GM12878 (cell line): Measurements from ENCODE around the gene TCF7L2. TPM values are rescaled to one million over a fixed set of nuclear protein-coding genes. Genes with fewer than 3 reads are reported as not detected.

Experiments used
- ATAC-seq: fragments of 200-7000 bp; cut with Tn5 transposase; 3 replicates; pipeline ENCODE4 v1.9.1; 2020; ENCODE audit warnings: mild to moderate bottlenecking, moderate library complexity
- BruUV-seq: library from RNA; stranded (reverse); fragments of 400-500 nt; replicated peaks from 2 replicates; lab custom pipeline; 2021; lab: Mats Ljungman, UMichigan
- CTCF ChIA-PET: fragments of 300-600 bp; sonication (Branson Sonifier 250); formaldehyde crosslinking; extraction: SDS; loops from one replicate; lab custom pipeline; 2021; ENCODE audit warnings: inconsistent platforms; lab: Yijun Ruan, JAX
- POLR2A ChIA-PET: fragments of 350-600 bp; formaldehyde crosslinking; extraction: SDS; loops from one replicate; lab custom pipeline; 2021; ENCODE audit warnings: inconsistent platforms; lab: Charles Lee
- RAD21 ChIA-PET: fragments of 300-600 bp; sonication (Branson Sonifier 250); formaldehyde crosslinking; loops from one replicate; lab custom pipeline; 2023; ENCODE audit warnings: antibody characterized with exemption; ENCODE audit not compliant: unreplicated experiment; lab: Charles Lee
- SMC1A ChIA-PET: fragments of 300-600 bp; sonication (Branson Sonifier 250); formaldehyde crosslinking; loops from one replicate; lab custom pipeline; 2023; ENCODE audit not compliant: unreplicated experiment, uncharacterized antibody; lab: Charles Lee
- DNase-seq: peaks from one replicate; pipeline ENCODE4 v3.0.0-alpha.2; 2011; ENCODE audit warnings: low read depth, low spot score
- FAIRE-seq: peaks from 3 replicates; lab custom pipeline; 2011; peaks lifted over from hg19 to GRCh38; lab: Jason Lieb, UNC
- H2AFZ ChIP-seq: 2 replicates; pipeline ENCODE4 v1.6.0; 2011; ENCODE audit warnings: low read depth, low read length, control low read depth; ENCODE audit not compliant: control insufficient read depth
- H3K27ac ChIP-seq: 2 replicates; pipeline ENCODE4 v1.5.1; 2011; ENCODE audit warnings: control low read depth; ENCODE audit not compliant: control insufficient read depth, insufficient read depth
- H3K27me3 ChIP-seq, 2 experiments: replicated peaks in 1 of 2; 2 replicates each; pipeline versions ENCODE4 v1.6.0 to v1.6.1; 2011; ENCODE audit warnings: low read length in 1 of 2; ENCODE audit not compliant: control insufficient read depth in 2 of 2, insufficient read depth in 2 of 2
- H3K36me3 ChIP-seq, 2 experiments: 2 replicates each; pipeline ENCODE4 v1.5.1; 2011; ENCODE audit warnings: low read length in 1 of 2; ENCODE audit not compliant: control insufficient read depth in 2 of 2, insufficient read depth in 2 of 2
- H3K4me1 ChIP-seq: 2 replicates; pipeline ENCODE4 v1.6.1; 2011; ENCODE audit warnings: mild to moderate bottlenecking, low read length, moderate library complexity, mixed read lengths; ENCODE audit not compliant: control insufficient read depth, insufficient read depth
- H3K4me2 ChIP-seq: 2 replicates; pipeline ENCODE4 v1.6.0; 2011; ENCODE audit warnings: control low read depth; ENCODE audit not compliant: control insufficient read depth, insufficient read depth
- H3K4me3 ChIP-seq: fragments of 200-600 bp; sonication (generic); 2 replicates; pipeline ENCODE4 v1.5.1; 2016
- H3K79me2 ChIP-seq: 2 replicates; pipeline ENCODE4 v1.6.0; 2011; ENCODE audit warnings: low read length; ENCODE audit not compliant: control insufficient read depth, insufficient read depth
- H3K9ac ChIP-seq: 2 replicates; pipeline ENCODE4 v1.8.0; 2011; ENCODE audit warnings: low read length, control low read depth, mixed read lengths; ENCODE audit not compliant: control insufficient read depth, insufficient read depth
- H3K9me3 ChIP-seq: replicated peaks from 3 replicates; pipeline ENCODE4 v1.5.1; 2011; ENCODE audit warnings: mild to moderate bottlenecking, low read length; ENCODE audit not compliant: control insufficient read depth, insufficient read depth
- H4K20me1 ChIP-seq: 2 replicates; pipeline ENCODE4 v1.6.0; 2011; ENCODE audit not compliant: control insufficient read depth, insufficient read depth
- DPF2 ChIP-seq: fragments of 450-650 bp; IDR thresholded peaks from 2 replicates; pipeline ENCODE4 v1.6.1; 2017; ENCODE audit warnings: mild to moderate bottlenecking
- HDAC2 ChIP-seq: fragments of 200-600 bp; sonication (generic); IDR thresholded peaks from 2 replicates; pipeline ENCODE4 v1.6.1; 2017
- KDM1A ChIP-seq: fragments of 200-600 bp; sonication (generic); IDR thresholded peaks from 2 replicates; pipeline ENCODE4 v1.6.1; 2016; ENCODE audit warnings: borderline replicate concordance
- MLLT1 ChIP-seq: fragments of 450-650 bp; IDR thresholded peaks from 2 replicates; pipeline ENCODE4 v1.6.1; 2016; ENCODE audit warnings: mild to moderate bottlenecking
- SMAD1 ChIP-seq: fragments of 450-650 bp; IDR thresholded peaks from 2 replicates; pipeline ENCODE4 v1.6.1; 2018; ENCODE audit warnings: mild to moderate bottlenecking, low read depth; ENCODE audit not compliant: partially characterized antibody
- STAT3 ChIP-seq: IDR thresholded peaks from 2 replicates; pipeline ENCODE4 v1.6.1; 2011; ENCODE audit warnings: low read depth, low read length, improper control_type of control experiment
- YY1 ChIP-seq: IDR thresholded peaks from 2 replicates; pipeline ENCODE4 v1.6.1; 2011; ENCODE audit warnings: low read depth, mild to moderate bottlenecking, low read length
- WGBS: methylation state at CpG from one replicate; pipeline ENCODE4 v1.1.6; 2016; ENCODE audit warnings: low lambda C conversion rate; ENCODE audit not compliant: insufficient replicate concordance, insufficient coverage; ENCODE audit errors: missing lambda C conversion rate; 5-methylcytosine and 5-hydroxymethylcytosine counted together
- in situ Hi-C: fragments of 300-500 bp; cut with MboI; formaldehyde crosslinking; loops from 9 replicates; pipeline ENCODE4 v1.14.3; 2018; ENCODE audit warnings: mixed read lengths
- intact Hi-C: fragments of 100-400 bp; cut with micrococcal nuclease; formaldehyde crosslinking; loops from one replicate; pipeline ENCODE4 v1.14.2; 2022; ENCODE audit not compliant: unreplicated experiment
- polyA plus RNA-seq, 11 experiments: library from polyadenylated mRNA; depleted of rRNA in 4 of 11; unstranded in 6 of 11; stranded (reverse) in 5 of 11; fragments of >200 nt; fragmentation: Nextera tagmentation in 4 of 11; fragmentation: Illumina TruSeq in 1 of 11; extraction: Ambion mirVana in 4 of 11; extraction: Trizol in 1 of 11; gene quantifications; 1 replicate in 1 of 11; 2 replicates in 10 of 11; pipeline versions ENCODE4 v1.2.1 to v1.2.3, GENCODE V29; 2011 to 2016; ENCODE audit warnings: inconsistent platforms in 2 of 11, missing spikeins in 2 of 11, low read depth in 1 of 11
- total RNA-seq, 4 experiments: library from RNA; depleted of rRNA in 3 of 4; stranded (reverse); fragments of >200 nt in 3 of 4; fragmentation: Illumina TruSeq in 1 of 4; extraction: Trizol in 1 of 4; gene quantifications; 2 replicates each; pipeline versions ENCODE4 v1.2.1 to v1.2.3, GENCODE V29; 2013 to 2021

The TCF7L2 gene
- total and polyA plus RNA-seq, 10 of the 15 experiments (the other 5 are each of a cell fraction or from before 2014, with no cell fraction given) = 0.02 to 1.1 (median 0.35) TPM; not detected in 4

DNA sequence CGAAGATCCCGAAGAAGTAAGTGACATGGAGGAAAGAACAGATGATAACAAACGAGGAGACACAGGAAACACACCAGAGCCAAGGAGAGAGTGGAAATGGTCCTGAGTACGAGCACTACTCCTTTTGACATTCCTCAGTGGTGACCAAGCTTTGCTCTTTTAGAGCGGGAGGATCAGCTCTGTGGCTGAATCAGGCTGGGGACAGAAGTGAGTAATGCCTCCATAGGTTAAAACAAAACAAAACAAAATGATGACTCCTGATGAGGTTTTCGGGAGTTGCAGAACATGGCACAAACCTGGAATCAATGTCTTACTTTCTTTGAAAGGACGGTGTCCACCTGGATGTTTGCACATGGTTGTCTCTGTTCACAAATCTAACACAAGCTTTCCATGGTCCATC, 30.3 kb upstream of the TCF7L2 start:
- WGBS = 10% methylated on average over 7 of the region's 7 CpGs
- no peaks in the 10 kb centered on the region for H3K4me1 ChIP-seq
- H4K20me1 ChIP-seq = no peaks in the 10 kb centered on the region
- no peaks in the 10 kb centered on the region for H3K9me3 ChIP-seq
- ATAC-seq = no peak
- no peak overlapping the region for H3K9ac ChIP-seq
- in situ Hi-C loops (no loop called here), intact Hi-C loops (no loop called here)
- H3K27me3 ChIP-seq = no peaks in the 10 kb centered on the region
- no peak overlapping the region for H3K4me2 ChIP-seq
- no peak overlapping the region for H3K27ac ChIP-seq
- H2AFZ ChIP-seq = no peak overlapping the region
- POLR2A ChIA-PET = interaction anchor here (0.5 kb wide), 1 partner anchor 182 kb away, joined by 3 read pairs; no protein-coding TSS in a partner anchor
- no peak for TF ChIP-seq KDM1A
- no peak for TF ChIP-seq YY1
- TF ChIP-seq SMAD1 = no peak
- no peak for TF ChIP-seq MLLT1
- TF ChIP-seq DPF2 = no peak
- TF ChIP-seq HDAC2 = no peak
- TF ChIP-seq STAT3 = no peak
- TF ChIP-seq, all 136 proteins: peak for 0
- ChIA-PET RAD21 (no interaction called here), CTCF (no interaction called here), SMC1A (no interaction called here)
- no peaks in the 10 kb centered on the region for H3K36me3 ChIP-seq
- FAIRE-seq (no peak), DNase-seq (no peak)
- H3K4me3 ChIP-seq = no peak overlapping the region
- H3K79me2 ChIP-seq = no peaks in the 10 kb centered on the region
- BruUV-seq = no TSS peak
